D341Med (cell line): ENCODE data around the gene RCAN2.
A peak's percentile ranks its signal among the peaks of the same experiment; 100 is the strongest.
"Not testable (repeated sequence)": the region's sequence is repeated elsewhere in the genome, so short reads cannot be mapped to it uniquely, and the experiment has no call there.

Experiments
- DNase-seq: peaks from one replicate; pipeline ENCODE4 v3.0.0; 2012; ENCODE audit warnings: low spot score

RCAN2 gene

GRCh38 chr6:46440141-46440540, 51.1 kb downstream of the RCAN2 start:
- no peak for DNase-seq

- DNase-seq, result no peak
Measured at GRCh38 chr6:46438245-46438644, 53.0 kb downstream of the RCAN2 start.

DNA sequence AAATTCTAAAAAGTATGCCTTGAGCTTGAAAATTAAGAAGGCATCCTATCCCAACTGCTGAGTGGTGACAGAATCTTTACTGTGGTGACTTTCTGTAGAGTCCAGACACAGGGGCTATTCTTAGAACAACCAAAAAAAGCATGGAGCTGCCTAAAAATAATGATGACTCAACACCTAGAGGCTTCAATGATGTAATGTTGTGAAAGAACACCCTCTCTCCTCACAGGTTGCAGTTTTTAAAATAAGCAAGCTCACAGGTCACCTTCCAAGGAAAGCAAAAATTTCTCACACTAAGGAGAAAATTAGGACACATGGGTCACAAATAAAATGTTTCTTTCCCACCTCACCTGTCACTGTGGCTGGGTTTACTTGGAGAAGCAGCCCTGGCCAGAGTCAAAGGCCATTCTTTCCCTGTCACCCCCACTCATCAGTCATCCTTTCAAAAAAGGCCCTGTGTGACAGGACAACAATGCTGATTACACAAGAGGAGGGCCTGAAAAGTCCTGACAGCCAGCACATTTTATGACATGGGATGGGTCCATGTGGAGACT, 53.5 kb downstream of the RCAN2 start:
- DNase-seq, result no peak

GRCh38 chr6:46422619-46423018, 68.6 kb downstream of the RCAN2 start:
- DNase-seq, result no peak

- no peak for DNase-seq
Measured at GRCh38 chr6:46421939-46422338, 69.3 kb downstream of the RCAN2 start.

DNA sequence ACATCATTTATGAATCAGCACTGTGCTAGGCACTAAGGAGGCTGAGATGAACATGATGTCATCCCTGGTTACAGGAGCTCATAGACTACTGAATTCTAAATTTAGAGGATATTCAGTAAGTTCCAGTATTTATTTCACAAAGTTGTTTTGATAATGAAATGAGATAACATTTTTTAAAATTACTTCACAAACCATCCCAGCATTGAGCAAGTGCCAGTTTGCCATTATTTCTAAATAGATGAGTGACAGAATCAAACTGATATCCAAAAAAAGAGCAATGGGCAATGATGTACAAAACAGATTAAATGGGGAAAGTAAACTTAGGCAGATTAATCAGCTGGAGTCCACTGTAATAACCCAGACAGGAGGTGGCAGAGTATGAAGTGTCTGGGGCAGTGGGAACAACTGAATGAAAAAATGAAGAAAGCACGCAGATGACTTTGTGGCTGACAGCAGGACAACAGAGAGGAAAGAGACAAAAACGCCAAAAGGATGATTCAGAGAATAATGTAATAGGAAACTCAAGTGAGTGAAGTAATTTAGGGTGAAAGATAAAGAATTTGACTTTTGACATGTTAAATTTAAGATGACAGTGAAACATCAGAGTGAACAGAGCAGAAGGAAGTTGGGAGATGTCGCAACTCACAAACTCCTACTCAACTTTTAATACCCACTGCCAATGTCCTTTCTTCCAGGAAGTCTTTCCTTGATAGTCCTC, 70.2 kb downstream of the RCAN2 start:
- no peak for DNase-seq

- DNase-seq, result peak; percentile 49
Measured at GRCh38 chr6:46419576-46420002, 71.7 kb downstream of the RCAN2 start.

GRCh38 chr6:46414398-46414797, 76.9 kb downstream of the RCAN2 start:
- DNase-seq, result no peak

- DNase-seq, result no peak
Measured at GRCh38 chr6:46412662-46413061, 78.6 kb downstream of the RCAN2 start.

DNA sequence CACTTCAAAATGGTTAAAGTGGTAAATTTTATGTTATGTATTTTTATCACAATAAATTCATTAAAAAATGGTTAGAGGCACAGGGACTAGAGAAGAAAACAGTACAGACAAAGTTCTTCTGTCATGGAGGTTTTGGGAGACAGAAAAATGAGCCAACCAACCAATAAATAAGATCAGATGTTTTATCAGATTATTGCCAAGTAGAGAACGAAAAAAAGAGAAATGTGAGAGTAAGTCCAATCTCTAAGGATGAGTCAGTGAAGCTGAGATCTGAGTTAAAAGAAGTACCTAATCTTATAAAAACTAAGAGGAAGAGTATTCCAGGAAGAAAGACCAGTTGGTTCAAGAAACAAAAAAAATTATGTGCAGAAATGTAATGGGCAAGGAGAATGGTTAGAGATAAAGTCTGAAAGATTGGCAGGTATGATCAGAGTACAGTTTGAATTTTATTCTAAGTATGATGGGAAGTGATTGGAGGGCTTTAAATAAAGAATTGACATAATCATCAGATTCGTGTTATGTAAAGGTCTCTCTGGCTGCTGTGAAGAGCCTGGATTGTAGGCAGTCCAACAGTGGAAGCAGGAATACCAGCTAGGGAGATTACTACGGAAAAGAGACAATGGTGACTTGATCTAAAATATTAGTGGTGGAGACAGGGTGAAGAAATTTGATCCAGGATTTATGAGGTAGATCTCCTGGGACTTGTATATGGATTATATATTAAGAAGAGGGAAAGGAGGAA, 79.6 kb downstream of the RCAN2 start:
- DNase-seq, result no peak

DNA sequence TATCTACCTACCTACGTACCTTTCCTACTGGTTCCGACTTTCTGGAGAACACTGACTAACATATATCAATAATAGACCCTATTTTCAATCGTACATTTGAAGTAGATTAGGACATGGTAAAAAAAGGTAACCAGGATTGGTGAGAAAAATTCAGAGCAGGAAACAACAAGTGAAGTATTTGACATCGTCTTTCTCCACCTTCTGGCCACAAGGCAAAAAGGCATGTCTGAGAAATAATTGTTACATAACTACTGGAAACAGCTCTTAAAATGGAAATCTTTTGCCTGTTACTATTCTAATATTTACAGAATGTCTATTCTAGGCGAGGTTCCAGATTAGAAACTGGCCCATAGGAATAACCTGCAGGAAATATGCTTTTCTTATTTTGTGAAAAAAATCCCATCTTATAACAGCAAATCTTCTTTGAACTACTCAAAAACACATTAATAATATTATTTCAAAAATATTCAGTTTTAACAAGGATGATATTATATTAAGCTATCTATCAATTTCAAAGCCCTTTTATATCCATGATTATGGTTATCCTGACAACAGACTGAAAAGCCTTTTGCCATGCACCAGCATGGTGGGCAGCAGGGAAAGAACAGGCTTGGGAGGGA, 80.8 kb downstream of the RCAN2 start:
- DNase-seq, result peak; percentile 41

GRCh38 chr6:46407776-46408530, 83.3 kb downstream of the RCAN2 start:
- DNase-seq, result no peak

- DNase-seq, result no peak
Measured at GRCh38 chr6:46407246-46407645, 84.0 kb downstream of the RCAN2 start.

- DNase-seq, result not testable (repeated sequence)
Measured at GRCh38 chr6:46405620-46406180, 85.5 kb downstream of the RCAN2 start.

DNA sequence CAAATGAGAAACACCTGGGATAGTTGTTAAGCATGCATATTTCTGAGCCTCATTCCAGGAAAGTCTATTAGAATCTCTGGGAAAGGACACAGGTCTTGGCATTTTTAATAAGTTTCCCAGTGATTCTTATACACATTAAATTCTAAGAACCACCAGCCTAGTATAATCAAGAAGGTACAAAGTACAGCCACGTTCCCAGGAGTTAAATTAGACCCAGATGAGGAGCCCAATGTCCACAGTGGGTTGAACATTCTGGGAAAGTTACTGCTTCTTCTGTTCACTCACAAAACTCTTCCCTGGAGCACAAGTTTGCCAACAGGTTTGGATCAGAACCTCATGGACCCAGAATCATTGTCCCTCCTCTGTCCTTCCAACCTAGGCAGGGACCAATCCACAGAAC, 90.4 kb downstream of the RCAN2 start:
- no peak for DNase-seq

- no peak for DNase-seq
Measured at GRCh38 chr6:46395530-46395929, 95.7 kb downstream of the RCAN2 start.

GRCh38 chr6:46393940-46394337, 97.3 kb downstream of the RCAN2 start:
- DNase-seq, result no peak

GRCh38 chr6:46393161-46393939, 97.9 kb downstream of the RCAN2 start:
- no peak for DNase-seq

DNA sequence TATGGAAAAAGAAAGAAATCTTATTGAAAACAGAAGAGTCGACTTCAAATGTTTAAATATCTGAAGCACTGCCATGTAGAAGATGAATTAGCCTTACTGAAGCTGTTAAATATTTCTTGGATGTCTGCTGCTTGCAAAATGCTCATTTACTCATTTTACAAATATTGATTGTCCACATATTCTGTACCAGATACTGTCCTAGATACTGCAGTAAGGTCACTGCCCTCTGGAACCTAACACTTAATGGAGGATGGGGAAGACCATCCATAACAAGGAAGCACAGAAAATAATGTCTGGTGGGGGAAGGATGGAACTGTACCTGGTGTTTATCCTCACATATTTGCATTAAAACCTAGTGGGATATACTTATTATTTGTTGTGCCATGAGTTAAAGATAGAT, 99.0 kb downstream of the RCAN2 start:
- no peak for DNase-seq

GRCh38 chr6:46390153-46390876, 100.9 kb downstream of the RCAN2 start:
- no peak for DNase-seq
